ENCODE measurements around the gene PROK1. TPM values are rescaled to one million over a fixed set of nuclear protein-coding genes. Genes with fewer than 3 reads are reported as not detected.
"Not testable (repeated sequence)": the region's sequence is repeated elsewhere in the genome, so short reads cannot be mapped to it uniquely, and the experiment has no call there.

The PROK1 gene
- total RNA-seq, 1 donor from 2014 or later = not detected

DNA sequence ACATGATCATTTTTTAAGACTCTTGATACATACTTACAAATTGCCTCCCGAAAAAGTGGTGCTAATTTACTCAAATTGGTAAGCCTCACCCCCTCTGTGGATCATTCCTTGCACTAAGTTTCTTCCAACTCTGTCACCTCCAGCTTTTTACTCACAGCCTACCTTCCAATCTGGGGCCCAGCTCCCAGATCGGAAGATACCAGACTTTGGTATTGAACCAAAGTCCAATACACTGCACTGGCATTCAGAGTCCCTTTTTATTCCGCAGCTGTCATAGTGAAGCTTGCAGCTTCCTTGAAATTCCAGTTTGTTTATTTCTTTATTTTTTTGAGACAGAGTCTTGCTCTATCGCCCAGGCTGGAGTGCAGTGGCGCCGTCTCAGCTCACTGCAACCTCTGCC lies 41.6 kb upstream of the PROK1 start:
- no peak for TF ChIP-seq CTCF (IDR thresholded peaks at IDR 0.05; ENCODE audit: insufficient read depth, low read length, severe bottlenecking)
- no peak for DNase-seq (ENCODE audit: low read depth)
- Histone ChIP-seq H3K27me3 (ENCODE audit: control insufficient read depth, insufficient read depth, low read length) (no peaks in the 10 kb centered on the region), H3K36me3 (ENCODE audit: control insufficient read depth, insufficient read depth, low read length) (peaks cover under 1% of the 10 kb centered on the region), H3K4me3 (ENCODE audit: low read depth, low read length) (no peak overlapping the region)
- no peak for FAIRE-seq

- Histone ChIP-seq H3K36me3 (ENCODE audit: control insufficient read depth, insufficient read depth, low read length) (no peaks in the 10 kb centered on the region), H3K27me3 (ENCODE audit: control insufficient read depth, insufficient read depth, low read length) (no peaks in the 10 kb centered on the region), H3K4me3 (ENCODE audit: low read depth, low read length) (no peak overlapping the region)
- DNase-seq (ENCODE audit: low read depth) (no peak), FAIRE-seq (no peak)
- no peak for TF ChIP-seq CTCF (IDR thresholded peaks at IDR 0.05; ENCODE audit: insufficient read depth, low read length, severe bottlenecking)
Measured at GRCh38 chr1:110411173-110411735, 39.7 kb upstream of the PROK1 start.

DNA sequence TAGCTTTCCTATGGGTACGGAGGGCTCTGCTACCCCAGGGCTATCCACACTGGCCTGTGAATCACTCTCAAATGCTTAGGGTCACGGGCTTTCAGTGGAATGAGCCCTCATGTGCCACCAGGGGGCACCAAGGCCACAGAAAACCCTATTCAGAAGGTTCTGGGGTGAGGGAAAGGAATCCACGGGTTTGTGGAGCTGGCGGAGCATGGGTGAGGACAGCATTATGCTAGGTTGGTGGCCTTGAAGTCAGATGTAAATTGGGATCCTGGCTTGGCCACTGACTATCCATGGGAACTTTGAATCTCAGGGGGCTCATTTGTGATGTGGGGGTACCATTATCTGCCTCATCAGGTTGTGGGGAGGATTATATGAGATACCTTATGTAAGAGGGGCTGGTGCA lies 38.4 kb upstream of the PROK1 start:
- peak; percentile 70 for DNase-seq (ENCODE audit: low read depth)
- FAIRE-seq = no peak
- no peaks in the 10 kb centered on the region for H3K36me3 ChIP-seq (ENCODE audit: control insufficient read depth, insufficient read depth, low read length)
- no peak overlapping the region for H3K4me3 ChIP-seq (ENCODE audit: low read depth, low read length)
- peaks cover 2% of the 10 kb centered on the region for H3K27me3 ChIP-seq (ENCODE audit: control insufficient read depth, insufficient read depth, low read length)
- TF ChIP-seq CTCF (IDR thresholded peaks at IDR 0.05; ENCODE audit: insufficient read depth, low read length, severe bottlenecking) = peak; percentile 88

GRCh38 chr1:110413045-110413444 lies 37.9 kb upstream of the PROK1 start:
- not testable (repeated sequence) for H3K27me3 ChIP-seq (ENCODE audit: control insufficient read depth, insufficient read depth, low read length); FAIRE-seq; H3K4me3 ChIP-seq (ENCODE audit: low read depth, low read length); H3K36me3 ChIP-seq (ENCODE audit: control insufficient read depth, insufficient read depth, low read length); DNase-seq (ENCODE audit: low read depth)

DNA sequence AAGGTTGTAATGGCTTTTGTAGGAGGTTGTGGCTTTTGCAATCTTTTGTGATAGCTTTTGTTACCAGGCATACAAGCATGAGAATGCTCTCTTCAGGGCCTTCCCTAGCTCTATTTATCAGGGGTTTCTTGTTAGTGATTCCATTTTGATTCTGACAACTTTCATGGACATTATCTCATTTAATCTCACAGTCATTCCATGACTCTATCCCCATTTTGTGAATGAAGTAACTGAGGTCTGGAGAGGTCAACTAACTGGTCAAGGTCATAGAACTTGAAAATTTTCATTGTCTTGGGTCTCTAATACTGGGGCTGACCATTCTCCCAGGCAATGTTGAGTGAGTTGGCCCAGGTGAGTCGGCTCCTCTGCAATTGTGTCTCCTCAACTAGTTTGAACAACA lies 32.2 kb upstream of the PROK1 start:
- peaks cover 2% of the 10 kb centered on the region for H3K27me3 ChIP-seq (ENCODE audit: control insufficient read depth, insufficient read depth, low read length)
- TF ChIP-seq CTCF (IDR thresholded peaks at IDR 0.05; ENCODE audit: insufficient read depth, low read length, severe bottlenecking) = no peak
- no peak overlapping the region for H3K4me3 ChIP-seq (ENCODE audit: low read depth, low read length)
- H3K36me3 ChIP-seq (ENCODE audit: control insufficient read depth, insufficient read depth, low read length) = no peaks in the 10 kb centered on the region
- no peak for DNase-seq (ENCODE audit: low read depth)
- no peak for FAIRE-seq

DNA sequence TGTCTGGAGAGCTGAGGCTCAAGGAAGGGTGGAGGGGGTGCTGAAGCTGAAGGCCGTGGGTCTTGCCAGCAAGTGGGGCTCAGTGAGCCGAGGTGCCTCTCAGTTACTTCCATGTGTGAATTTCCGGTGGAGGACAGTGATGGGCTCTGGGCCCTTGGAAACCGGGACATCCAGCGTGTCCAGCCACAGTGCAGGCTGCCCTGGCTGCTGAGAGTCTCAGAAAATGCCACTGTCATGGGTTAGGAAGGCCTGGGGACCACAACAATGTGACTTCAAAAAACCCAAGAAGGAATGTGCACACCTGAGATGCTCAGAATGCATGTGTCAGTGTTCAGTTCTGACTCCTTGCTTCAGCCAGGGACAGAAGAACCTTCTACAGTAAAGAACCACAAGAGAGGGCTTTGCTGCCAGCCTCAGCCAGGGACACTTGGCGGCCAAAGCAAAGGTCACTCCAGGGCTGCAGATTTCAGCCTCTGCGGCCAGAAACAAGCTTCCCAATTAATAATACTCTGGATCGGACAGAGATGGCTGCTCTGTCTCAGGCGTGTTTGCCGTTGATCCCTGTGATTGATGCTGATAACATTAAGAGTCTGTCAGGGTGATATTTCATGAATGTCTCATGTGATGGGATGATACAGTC lies 30.8 kb upstream of the PROK1 start:
- no peaks in the 10 kb centered on the region for H3K36me3 ChIP-seq (ENCODE audit: control insufficient read depth, insufficient read depth, low read length)
- peaks cover 2% of the 10 kb centered on the region for H3K27me3 ChIP-seq (ENCODE audit: control insufficient read depth, insufficient read depth, low read length)
- FAIRE-seq = no peak
- DNase-seq (ENCODE audit: low read depth) = no peak
- H3K4me3 ChIP-seq (ENCODE audit: low read depth, low read length) = no peak overlapping the region
- TF ChIP-seq CTCF (IDR thresholded peaks at IDR 0.05; ENCODE audit: insufficient read depth, low read length, severe bottlenecking) = no peak

Data from bronchial epithelial cell (primary cell).